H54 (cell line): ENCODE results near the gene BSPRY.
"Not testable (repeated sequence)": the region's sequence is repeated elsewhere in the genome, so short reads cannot be mapped to it uniquely, and the experiment has no call there.

Experiments used
- DNase-seq: peaks from one replicate; pipeline ENCODE4 v3.0.0; 2011; ENCODE audit warnings: low spot score, mixed read lengths; ENCODE audit not compliant: insufficient read length
- FAIRE-seq: peaks from 3 replicates; lab custom pipeline; 2011; peaks lifted over from hg19 to GRCh38; lab: Jason Lieb, UNC
- POLR2A ChIP-seq: IDR thresholded peaks from 2 replicates; pipeline ENCODE4 v1.6.1; 2011; ENCODE audit warnings: low read depth, mild to moderate bottlenecking, low read length

Gene BSPRY

GRCh38 chr9:113350937-113351336, 1.6 kb downstream of the BSPRY start:
- DNase-seq (no peak), FAIRE-seq (no peak)
- no peak for TF ChIP-seq POLR2A

GRCh38 chr9:113352006-113352405, 2.7 kb downstream of the BSPRY start:
- TF ChIP-seq POLR2A = no peak
- DNase-seq (no peak), FAIRE-seq (no peak)

- FAIRE-seq (peak; percentile 60), DNase-seq (no peak)
- TF ChIP-seq POLR2A = no peak
These were observed 3.1 kb downstream of the BSPRY start for GRCh38 chr9:113352411-113352810.

- DNase-seq (no peak), FAIRE-seq (no peak)
- TF ChIP-seq POLR2A = no peak
These were observed 5.8 kb downstream of the BSPRY start for GRCh38 chr9:113355040-113355596.

GRCh38 chr9:113356686-113357292, 7.4 kb downstream of the BSPRY start:
- no peak for DNase-seq
- no peak for TF ChIP-seq POLR2A
- no peak for FAIRE-seq

- FAIRE-seq (no peak), DNase-seq (no peak)
- no peak for TF ChIP-seq POLR2A
These were observed 10.0 kb downstream of the BSPRY start for GRCh38 chr9:113359385-113359784.

GRCh38 chr9:113360242-113360842, 11.0 kb downstream of the BSPRY start:
- DNase-seq (no peak), FAIRE-seq (peak; percentile 20)
- no peak for TF ChIP-seq POLR2A

GRCh38 chr9:113361304-113362018, 12.1 kb downstream of the BSPRY start:
- FAIRE-seq = peak; percentile 53
- TF ChIP-seq POLR2A = no peak
- no peak for DNase-seq

- DNase-seq (no peak), FAIRE-seq (no peak)
- no peak for TF ChIP-seq POLR2A
These were observed 14.0 kb downstream of the BSPRY start for GRCh38 chr9:113363336-113363735.

GRCh38 chr9:113364951-113365350, 15.6 kb downstream of the BSPRY start:
- DNase-seq = no peak
- no peak for FAIRE-seq
- TF ChIP-seq POLR2A = no peak

- DNase-seq, FAIRE-seq: not testable (repeated sequence)
These were observed 16.3 kb downstream of the BSPRY start for GRCh38 chr9:113365652-113366051.

- FAIRE-seq = no peak
- no peak for TF ChIP-seq POLR2A
- DNase-seq = no peak
These were observed 19.1 kb downstream of the BSPRY start for GRCh38 chr9:113368348-113368981.

- FAIRE-seq = no peak
- TF ChIP-seq POLR2A = no peak
- no peak for DNase-seq
These were observed 19.9 kb downstream of the BSPRY start for GRCh38 chr9:113368982-113369854.
